ENCODE measurements around the gene WFS1.

WFS1 gene

GRCh38 chr4:6326312-6327060, 56.8 kb downstream of the WFS1 start:
- no peak for DNase-seq

GRCh38 chr4:6327220-6327917, 57.7 kb downstream of the WFS1 start:
- DNase-seq = peak; percentile 74

GRCh38 chr4:6328526-6328925, 58.9 kb downstream of the WFS1 start:
- DNase-seq = no peak

GRCh38 chr4:6329478-6330383, 60.1 kb downstream of the WFS1 start:
- no peak for DNase-seq

- no peak for DNase-seq
Observed at GRCh38 chr4:6330384-6330767, 60.7 kb downstream of the WFS1 start.

GRCh38 chr4:6331018-6331417, 61.4 kb downstream of the WFS1 start:
- peak; percentile 37 for DNase-seq

GRCh38 chr4:6331468-6331867, 61.8 kb downstream of the WFS1 start:
- DNase-seq = no peak

- peak; percentile 12 for DNase-seq
Observed at GRCh38 chr4:6332042-6332668, 62.5 kb downstream of the WFS1 start.

- DNase-seq = no peak
Observed at GRCh38 chr4:6332669-6333050, 63.0 kb downstream of the WFS1 start.

- DNase-seq = no peak
Observed at GRCh38 chr4:6333301-6334202, 63.9 kb downstream of the WFS1 start.

GRCh38 chr4:6334203-6334887, 64.7 kb downstream of the WFS1 start:
- no peak for DNase-seq

GRCh38 chr4:6335040-6335590, 65.5 kb downstream of the WFS1 start:
- DNase-seq = no peak

GRCh38 chr4:6336166-6336565, 66.5 kb downstream of the WFS1 start:
- no peak for DNase-seq

GRCh38 chr4:6337331-6337935, 67.8 kb downstream of the WFS1 start:
- DNase-seq = no peak

- DNase-seq = peak; percentile 34
Observed at GRCh38 chr4:6338175-6338950, 68.7 kb downstream of the WFS1 start.

GRCh38 chr4:6338951-6339817, 69.5 kb downstream of the WFS1 start:
- no peak for DNase-seq

- no peak for DNase-seq
Observed at GRCh38 chr4:6339818-6340445, 70.3 kb downstream of the WFS1 start.

GRCh38 chr4:6340446-6341015, 70.9 kb downstream of the WFS1 start:
- no peak for DNase-seq

Measured in CD4-positive, alpha-beta T cell treated with Interleukin-21 for 1 hour (primary cell).